Measurements from ENCODE around the gene LAPTM5. TPM values are rescaled to one million over a fixed set of nuclear protein-coding genes. Genes with fewer than 3 reads are reported as not detected.

Gene LAPTM5
- 10 to 100 TPM in 3 of 4 donors, 1 to 10 TPM in 1; 8.9 to 75.4 (median 40.4) TPM for total RNA-seq

GRCh38 chr1:30757352-30758120, at the start of gene LAPTM5:
Gene LAPTM5, minus strand, starts transcription at chr1:30757774. Its CDS starts 29 bp downstream, at chr1:30757745.
- peak within 1 kb of the TSS in 1 of 2 donors; percentile 44 for H3K4me3 ChIP-seq
- H3K36me3 ChIP-seq: no peaks in the 10 kb centered on the region
- no peaks in the 10 kb centered on the region for H3K9me3 ChIP-seq
- H3K27ac ChIP-seq: peak within 1 kb of the TSS in 3 of 4 donors; percentile 58 to 75 (median 67)
- peaks cover 0 to 25% (median 0%) of the 10 kb centered on the region in 3 donors for H3K4me1 ChIP-seq
- TF ChIP-seq CTCF (IDR thresholded peaks at IDR 0.05) (no peak), POLR2AphosphoS5 (IDR thresholded peaks at IDR 0.05) (peak; percentile 20), POLR2A (IDR thresholded peaks at IDR 0.05) (peak in 1 of 2 donors; percentile 63)
- H3K27me3 ChIP-seq: peaks cover 13% of the 10 kb centered on the region
- ATAC-seq: peak; percentile 45
- 27 to 80% methylated on average over 1 to 8 of the region's 21 CpGs for WGBS, 2 donors (ENCODE audit: low coverage in 1 of 2)

- no peaks in the 10 kb centered on the region for H3K27me3 ChIP-seq
- no peak for TF ChIP-seq POLR2AphosphoS5 (IDR thresholded peaks at IDR 0.05)
- TF ChIP-seq CTCF (IDR thresholded peaks at IDR 0.05): no peak
- TF ChIP-seq EP300 (IDR thresholded peaks at IDR 0.05): no peak
- TF ChIP-seq POLR2A (IDR thresholded peaks at IDR 0.05): no peak
- 75 to 87% methylated on average over 3 to 4 of the region's 24 CpGs for WGBS, 2 donors (ENCODE audit: low coverage in 1 of 2)
- no peaks in the 10 kb centered on the region for H3K9me3 ChIP-seq
- no peaks in the 10 kb centered on the region for H3K36me3 ChIP-seq
- H3K27ac ChIP-seq: peak overlapping the region in 3 of 4 donors; percentile 9 to 57 (median 45)
- peak; percentile 14 for ATAC-seq
- peaks cover 0 to 46% (median 16%) of the 10 kb centered on the region in 3 donors for H3K4me1 ChIP-seq
- H3K4me3 ChIP-seq: no peak overlapping the region
These were observed 49.1 kb upstream of the LAPTM5 start for GRCh38 chr1:30806381-30807317.

GRCh38 chr1:30805304-30806003, 47.9 kb upstream of the LAPTM5 start:
- ATAC-seq: no peak
- H3K27me3 ChIP-seq: no peaks in the 10 kb centered on the region
- H3K27ac ChIP-seq: no peak overlapping the region
- H3K9me3 ChIP-seq: no peaks in the 10 kb centered on the region
- no peaks in the 10 kb centered on the region for H3K36me3 ChIP-seq
- 61 to 100% methylated on average over 1 to 4 of the region's 11 CpGs for WGBS, 2 donors (ENCODE audit: low coverage in 1 of 2)
- peaks cover 0 to 48% (median 17%) of the 10 kb centered on the region in 3 donors for H3K4me1 ChIP-seq
- TF ChIP-seq POLR2A (IDR thresholded peaks at IDR 0.05): no peak
- TF ChIP-seq CTCF (IDR thresholded peaks at IDR 0.05): no peak
- no peak for TF ChIP-seq EP300 (IDR thresholded peaks at IDR 0.05)
- TF ChIP-seq POLR2AphosphoS5 (IDR thresholded peaks at IDR 0.05): no peak
- no peak overlapping the region for H3K4me3 ChIP-seq

- H3K9me3 ChIP-seq: no peaks in the 10 kb centered on the region
- H3K27ac ChIP-seq: no peak overlapping the region
- WGBS, 2 donors (ENCODE audit: low coverage in 1 of 2): 70 to 81% methylated on average over 5 of the region's 5 CpGs
- no peak overlapping the region for H3K4me3 ChIP-seq
- no peaks in the 10 kb centered on the region for H3K27me3 ChIP-seq
- no peak for TF ChIP-seq POLR2A (IDR thresholded peaks at IDR 0.05)
- TF ChIP-seq POLR2AphosphoS5 (IDR thresholded peaks at IDR 0.05): no peak
- no peak for TF ChIP-seq CTCF (IDR thresholded peaks at IDR 0.05)
- no peak for TF ChIP-seq EP300 (IDR thresholded peaks at IDR 0.05)
- no peak for ATAC-seq
- H3K36me3 ChIP-seq: no peaks in the 10 kb centered on the region
- peaks cover 0 to 41% (median 12%) of the 10 kb centered on the region in 3 donors for H3K4me1 ChIP-seq
These were observed 47.2 kb upstream of the LAPTM5 start for GRCh38 chr1:30804822-30805221.

Measured in gastroesophageal sphincter (tissue), 4 donors.